Suprapubic skin (tissue), 3 donors: ENCODE results near the gene GHDC.
"Not testable (repeated sequence)": the region's sequence is repeated elsewhere in the genome, so short reads cannot be mapped to it uniquely, and the experiment has no call there.

Experiments used
- EP300 ChIP-seq: sonication (generic); formaldehyde crosslinking; IDR thresholded peaks from one replicate; pipeline ENCODE4 v1.6.1; 2017; ENCODE audit warnings: antibody characterized with exemption
- POLR2A ChIP-seq, 2 donors: fragments of 450-650 bp; IDR thresholded peaks; one replicate each; pipeline ENCODE4 v1.6.1; 2017; ENCODE audit warnings: antibody characterized with exemption in 2 of 2, mild to moderate bottlenecking in 2 of 2, moderate library complexity in 2 of 2
- TF ChIP-seq, protein P1 (sequence below), 2 donors: fragments of 200-600 bp in 1 of 2; fragments of 450-650 bp in 1 of 2; sonication (generic) in 1 of 2; IDR thresholded peaks; one replicate each; pipeline ENCODE4 v1.5.1; 2016 to 2019; ENCODE audit warnings: antibody characterized with exemption in 2 of 2, mild to moderate bottlenecking in 1 of 2, moderate library complexity in 1 of 2

DNA sequence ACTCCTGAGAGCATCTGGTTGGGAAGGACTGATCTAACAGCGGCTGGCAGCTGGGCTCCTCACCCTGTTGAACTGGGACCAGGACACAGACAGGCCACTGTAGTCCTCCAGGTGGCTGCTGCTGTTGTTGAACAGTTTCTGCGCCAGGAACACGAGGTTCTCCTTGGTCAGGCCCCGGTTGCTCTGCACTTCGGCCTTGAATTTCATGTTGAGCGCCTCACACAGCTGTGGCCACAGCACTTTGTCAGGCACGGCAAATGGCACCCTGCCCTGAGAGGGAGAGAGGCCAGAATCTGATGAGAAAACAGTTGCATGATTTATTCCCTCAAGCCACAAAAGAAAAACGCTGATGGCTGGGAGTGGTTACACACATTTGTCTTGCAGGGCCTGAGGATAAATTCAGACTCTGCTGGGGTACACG, 17.6 kb upstream of the GHDC start:
- TF ChIP-seq, protein P1, sequence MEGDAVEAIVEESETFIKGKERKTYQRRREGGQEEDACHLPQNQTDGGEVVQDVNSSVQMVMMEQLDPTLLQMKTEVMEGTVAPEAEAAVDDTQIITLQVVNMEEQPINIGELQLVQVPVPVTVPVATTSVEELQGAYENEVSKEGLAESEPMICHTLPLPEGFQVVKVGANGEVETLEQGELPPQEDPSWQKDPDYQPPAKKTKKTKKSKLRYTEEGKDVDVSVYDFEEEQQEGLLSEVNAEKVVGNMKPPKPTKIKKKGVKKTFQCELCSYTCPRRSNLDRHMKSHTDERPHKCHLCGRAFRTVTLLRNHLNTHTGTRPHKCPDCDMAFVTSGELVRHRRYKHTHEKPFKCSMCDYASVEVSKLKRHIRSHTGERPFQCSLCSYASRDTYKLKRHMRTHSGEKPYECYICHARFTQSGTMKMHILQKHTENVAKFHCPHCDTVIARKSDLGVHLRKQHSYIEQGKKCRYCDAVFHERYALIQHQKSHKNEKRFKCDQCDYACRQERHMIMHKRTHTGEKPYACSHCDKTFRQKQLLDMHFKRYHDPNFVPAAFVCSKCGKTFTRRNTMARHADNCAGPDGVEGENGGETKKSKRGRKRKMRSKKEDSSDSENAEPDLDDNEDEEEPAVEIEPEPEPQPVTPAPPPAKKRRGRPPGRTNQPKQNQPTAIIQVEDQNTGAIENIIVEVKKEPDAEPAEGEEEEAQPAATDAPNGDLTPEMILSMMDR (IDR thresholded peaks at IDR 0.05), result not testable (repeated sequence)
- TF ChIP-seq POLR2A (IDR thresholded peaks at IDR 0.05); EP300: not testable (repeated sequence)
